ENCODE results near the gene C2CD3.
"Not testable (repeated sequence)": the region's sequence is repeated elsewhere in the genome, so short reads cannot be mapped to it uniquely, and the experiment has no call there.

The C2CD3 gene

DNA sequence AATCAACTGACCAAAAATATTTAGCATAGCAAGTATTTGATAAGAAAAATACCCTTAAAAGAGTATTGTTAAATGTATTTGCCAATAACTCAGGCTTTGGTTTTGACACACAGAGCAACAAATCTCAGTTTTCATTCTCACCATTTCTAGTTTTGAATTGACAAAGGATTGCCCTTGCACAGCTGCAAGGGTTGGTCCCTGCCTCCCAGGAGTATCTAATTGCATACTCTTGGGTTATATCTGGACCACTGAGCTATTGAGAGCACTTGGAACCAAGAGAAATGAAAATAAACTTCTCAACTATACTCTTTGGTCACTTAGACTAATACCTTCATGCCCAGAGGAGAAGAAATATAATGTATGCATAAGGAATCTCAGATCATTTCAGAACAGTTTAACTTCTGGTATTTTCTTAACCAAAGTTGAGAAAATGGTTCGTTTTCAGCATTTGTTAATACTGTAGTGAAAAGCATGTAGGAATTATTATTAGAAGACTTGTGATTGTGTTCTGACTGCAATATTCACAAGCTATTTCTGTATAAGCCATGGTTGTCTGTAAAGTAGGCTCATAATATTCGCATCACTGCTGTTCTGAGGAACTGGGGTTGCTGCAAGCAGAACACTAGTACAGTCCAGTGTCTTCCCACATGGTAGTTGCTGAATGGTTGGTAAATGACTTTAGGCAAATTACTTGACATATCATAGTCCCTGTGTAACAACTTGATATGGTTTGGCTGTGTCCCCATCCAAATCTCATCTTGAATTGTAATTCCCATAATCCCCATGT, 7.9 kb downstream of the C2CD3 start:
- DNase-seq, result no peak

DNA sequence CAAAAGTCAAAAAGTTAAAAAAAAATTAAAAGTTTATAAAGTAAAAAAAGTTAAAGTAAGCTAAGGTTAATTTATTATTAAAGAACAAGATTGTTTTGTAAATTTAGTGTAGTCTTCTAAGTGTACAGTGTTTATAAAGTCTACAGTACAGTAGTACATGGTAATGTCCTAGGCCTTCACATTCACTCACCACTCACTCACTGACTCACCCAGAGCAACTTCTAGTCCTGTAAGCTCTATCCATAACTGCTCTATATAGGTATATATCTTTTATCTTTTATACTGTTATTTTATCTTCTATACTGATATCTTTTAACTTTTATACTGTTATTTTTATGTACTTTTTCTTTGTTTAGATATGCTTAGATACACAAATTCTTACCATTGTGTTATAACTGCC, 11.2 kb downstream of the C2CD3 start:
- DNase-seq, result no peak

DNA sequence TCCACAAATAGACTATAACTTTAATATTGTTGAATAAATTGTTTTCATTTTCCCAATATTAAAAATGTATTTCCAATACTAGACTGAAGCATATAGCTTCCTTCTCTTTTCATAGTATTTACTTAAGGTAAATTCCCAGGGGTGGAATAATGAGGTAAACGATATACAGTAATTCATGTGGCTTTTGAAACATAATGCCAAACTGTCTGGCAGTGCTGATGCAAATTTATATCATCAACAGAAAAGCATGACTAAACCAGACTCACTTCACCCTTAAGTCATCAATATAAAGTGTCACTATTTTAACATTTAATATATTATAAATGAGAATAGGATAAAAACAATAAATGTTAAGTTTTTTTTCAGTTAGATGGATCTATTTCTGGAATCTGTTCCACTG, 13.6 kb downstream of the C2CD3 start:
- DNase-seq, result no peak

DNA sequence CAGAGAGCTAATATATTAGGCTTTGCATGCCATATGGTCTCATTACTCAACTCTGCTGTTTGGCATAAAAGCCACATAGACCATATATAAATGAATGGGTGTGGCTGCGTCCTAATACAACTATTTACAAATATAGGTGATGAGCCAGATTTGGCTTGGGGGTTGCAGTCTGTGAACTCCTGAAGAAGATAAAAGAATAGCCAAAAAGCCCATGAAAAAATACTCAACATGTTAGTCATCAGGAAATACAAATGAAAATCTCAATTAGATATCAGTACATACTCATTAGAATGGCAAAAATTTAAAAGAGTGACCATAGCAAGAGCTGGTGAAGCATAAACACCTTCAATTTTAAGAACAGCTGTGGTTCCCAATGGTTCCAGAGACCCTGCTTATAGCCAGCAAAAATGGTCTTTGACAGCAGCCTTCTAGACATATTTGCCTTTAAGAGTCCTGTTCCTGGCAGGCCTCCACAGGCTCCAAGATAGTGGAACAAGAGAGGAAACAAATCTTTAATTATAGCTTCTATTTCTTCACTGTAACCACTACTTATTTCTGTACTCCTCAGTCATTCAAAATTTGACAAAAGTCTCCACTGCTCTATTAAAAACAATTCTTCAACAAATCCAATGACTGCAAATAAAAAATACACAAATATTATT, 16.1 kb downstream of the C2CD3 start:
- no peak for DNase-seq

DNA sequence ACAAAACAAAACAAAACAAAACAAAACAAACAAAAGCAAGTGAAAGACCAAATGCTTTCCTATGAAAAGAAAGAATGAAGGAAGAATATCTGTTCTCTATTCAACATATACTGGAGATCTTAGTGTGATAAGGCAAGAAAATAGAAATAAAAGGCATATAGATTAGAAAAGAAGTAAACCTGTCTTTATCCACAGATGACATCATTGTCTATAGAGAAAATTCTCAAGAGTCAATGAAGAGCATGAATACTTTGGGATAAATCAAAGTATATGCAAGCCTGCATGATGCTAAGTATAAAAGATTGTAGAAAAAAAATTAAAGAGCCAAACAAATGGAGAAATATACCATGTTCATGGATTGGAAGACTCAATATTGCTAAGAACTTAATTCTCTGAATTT, 17.6 kb downstream of the C2CD3 start:
- no peak for DNase-seq

DNA sequence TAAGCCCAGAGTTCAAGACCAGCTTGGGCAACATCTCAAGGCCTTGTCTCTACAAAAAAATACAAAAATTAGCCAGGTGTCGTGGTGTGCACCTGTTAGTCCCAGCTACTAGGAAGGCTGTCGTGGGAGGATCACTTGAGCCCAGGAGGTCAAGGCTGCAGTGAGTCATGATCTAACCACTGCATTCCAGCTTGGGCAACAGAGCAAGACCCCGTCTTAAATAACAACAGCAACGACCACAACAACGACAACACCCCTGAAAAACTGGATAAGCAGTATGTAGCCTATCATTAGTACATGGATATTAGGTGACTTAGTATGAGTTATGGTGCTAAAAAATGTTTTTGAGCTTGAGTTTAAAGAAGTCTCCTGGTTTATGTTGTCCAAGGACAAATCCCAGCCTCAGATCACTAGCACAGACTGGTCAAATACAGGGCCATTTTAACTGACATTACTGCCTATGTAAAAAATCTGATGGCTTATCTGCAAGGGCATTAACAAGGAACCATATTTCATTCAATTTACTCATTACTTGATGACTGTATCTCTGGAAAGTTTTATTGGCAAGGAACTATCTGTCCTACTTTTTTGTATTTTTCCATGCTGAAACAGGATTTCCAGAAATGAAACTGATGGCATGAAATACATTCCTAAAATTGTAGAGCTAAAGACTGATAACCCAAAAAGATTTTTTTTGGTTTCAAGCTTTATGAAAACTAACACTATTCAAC, 23.4 kb downstream of the C2CD3 start:
- no peak for DNase-seq

DNA sequence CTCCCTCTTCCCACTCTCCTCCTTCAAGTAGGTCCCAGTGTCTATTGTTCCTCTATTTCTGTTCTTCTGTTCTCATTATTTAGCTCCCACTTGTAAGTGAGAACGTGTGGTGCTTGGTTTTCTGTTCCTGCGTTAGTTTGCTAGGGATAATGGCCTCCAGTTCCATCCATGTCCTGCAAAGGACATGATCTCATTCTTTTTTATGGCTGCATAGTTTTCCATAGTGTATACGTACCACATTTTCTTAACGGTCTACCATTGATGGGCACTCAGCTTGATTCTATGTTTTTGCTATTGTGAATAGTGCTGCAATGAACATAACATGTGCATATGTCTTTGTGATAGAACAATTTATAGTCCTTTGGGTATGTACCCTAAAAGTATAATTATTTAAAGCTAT, 26.2 kb downstream of the C2CD3 start:
- DNase-seq, result no peak

DNA sequence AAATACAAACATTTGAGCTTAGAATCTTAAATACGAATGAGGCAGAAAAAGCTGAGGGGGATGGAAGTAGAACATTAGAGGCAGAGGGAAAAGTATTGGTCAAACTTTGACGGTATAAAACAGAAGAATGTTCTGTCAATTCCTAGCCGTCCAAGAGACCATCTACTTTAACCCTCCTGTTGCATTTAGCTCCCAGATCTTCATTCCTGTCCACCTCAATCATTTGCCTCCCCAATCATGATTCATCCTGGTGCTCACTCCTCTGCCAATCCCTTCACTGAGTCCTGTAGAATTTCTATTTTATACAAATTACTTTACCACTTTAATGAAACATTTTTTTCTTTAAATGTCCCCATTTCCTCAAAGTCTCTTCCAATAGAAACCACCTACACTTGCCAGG, 28.2 kb downstream of the C2CD3 start:
- DNase-seq, result no peak

DNA sequence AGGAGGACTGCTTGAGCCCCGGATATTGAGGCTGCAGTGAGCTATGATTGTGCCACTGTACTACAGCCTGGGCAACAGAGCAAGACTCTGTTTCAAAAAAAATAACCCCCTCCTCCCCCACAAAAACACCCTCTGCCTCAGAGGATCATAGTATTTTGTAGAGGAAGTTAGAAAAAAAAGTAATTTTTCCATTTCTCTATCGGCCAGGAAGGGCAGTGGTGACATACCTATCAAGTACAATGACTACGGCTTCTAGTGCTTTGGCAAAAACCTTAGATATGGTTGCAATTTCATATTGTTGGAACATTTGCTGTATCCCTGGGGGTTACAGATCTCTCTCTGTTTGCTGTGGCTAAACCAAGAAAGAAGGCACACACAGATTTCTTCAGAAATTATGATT, 28.9 kb downstream of the C2CD3 start:
- no peak for DNase-seq

DNA sequence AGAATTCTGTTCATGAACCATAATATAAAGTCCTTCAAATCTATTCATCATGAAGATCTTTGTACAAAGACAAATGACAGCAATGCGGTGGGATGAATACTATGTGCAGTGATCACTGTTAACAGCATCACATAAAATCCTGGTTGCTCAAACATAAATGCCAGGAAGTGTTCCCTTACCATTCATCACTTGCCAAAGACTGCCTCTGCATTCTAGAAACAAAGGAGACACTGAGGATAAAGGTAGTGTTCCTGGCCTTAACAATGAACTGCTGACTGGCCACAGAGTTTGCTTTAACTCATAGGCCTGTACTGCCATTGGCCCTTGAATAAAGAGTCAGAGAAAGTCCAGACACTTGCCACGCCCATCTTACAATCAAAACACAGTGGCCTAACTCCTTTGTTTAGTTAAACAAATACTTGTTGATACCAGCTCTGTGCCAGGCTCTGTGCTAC, 29.5 kb downstream of the C2CD3 start:
- DNase-seq, result no peak

DNA sequence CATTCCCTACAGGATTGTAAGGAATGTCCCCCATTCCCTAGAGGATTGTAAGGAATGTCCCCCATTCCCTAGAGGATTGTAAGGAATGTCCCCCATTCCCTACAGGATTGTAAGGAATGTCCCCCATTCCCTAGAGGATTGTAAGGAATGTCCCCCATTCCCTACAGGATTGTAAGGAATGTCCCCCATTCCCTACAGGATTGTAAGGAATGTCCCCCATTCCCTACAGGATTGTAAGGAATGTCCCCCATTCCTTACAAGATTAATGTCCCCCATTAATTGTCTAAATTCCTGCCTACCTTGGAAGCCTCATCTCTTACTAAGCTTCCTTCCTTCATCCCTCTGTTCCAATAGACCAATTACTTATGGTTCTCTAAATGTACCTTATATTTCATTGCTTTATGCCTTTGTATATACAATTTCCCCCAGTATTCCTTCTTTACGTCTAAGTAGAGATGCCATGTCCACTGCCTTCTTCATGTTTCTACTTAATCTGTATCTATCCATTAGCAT, 30.8 kb downstream of the C2CD3 start:
- DNase-seq, result not testable (repeated sequence)

DNA sequence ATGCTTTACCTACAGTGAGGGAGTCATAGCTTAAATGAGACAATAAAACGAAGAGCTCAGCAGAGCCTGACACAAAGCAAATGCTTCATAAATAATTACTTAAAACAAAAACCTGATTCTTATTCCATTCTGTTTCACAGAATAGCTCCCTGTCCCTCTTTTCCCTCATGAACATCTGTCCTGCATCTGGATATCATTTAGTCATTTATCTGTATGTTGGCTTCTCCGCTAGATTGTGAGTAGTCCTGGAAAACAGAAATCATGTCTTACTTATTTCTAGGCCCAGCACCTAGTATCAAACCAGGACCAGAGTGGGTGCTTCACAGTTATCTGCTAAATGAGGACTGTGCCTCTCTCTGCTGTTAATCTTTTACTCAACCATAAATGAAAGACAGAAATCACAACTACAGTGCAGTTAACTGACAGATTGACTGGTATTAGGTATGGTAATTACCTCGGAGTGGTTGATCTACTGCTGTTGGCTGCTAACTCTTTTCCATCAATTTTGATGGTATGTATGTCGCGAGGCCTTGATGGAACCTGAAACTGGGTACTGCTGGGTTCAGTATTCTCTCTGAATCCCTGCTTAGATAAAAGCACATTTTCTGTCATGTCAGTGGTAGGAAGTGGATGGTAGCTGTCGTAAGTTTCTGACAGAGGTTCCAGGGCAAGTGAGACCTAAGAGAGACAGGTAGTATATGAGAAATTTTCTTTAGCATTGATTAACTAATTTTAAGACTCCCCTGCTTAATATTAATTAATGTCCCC, 31.5 kb downstream of the C2CD3 start:
- no peak for DNase-seq

DNA sequence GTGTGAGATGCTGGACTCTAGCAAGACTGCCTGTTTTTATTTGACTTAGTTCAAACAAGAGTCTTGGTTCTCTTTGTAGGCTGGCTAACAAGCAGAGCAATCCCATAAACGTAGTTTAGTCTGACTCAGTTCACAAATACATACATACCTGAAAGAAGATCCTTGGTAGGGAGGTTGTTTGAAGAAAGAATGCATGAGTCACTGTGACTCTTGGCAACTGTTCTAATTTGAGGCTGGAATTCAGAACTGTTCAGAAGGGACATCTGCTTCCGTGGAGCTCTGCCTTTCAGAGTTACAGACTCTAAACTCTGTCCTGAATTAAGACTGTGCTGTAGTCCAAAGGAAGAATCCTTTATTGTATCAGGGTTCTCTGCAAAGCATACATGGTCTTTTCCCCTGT, 32.2 kb downstream of the C2CD3 start:
- no peak for DNase-seq

DNA sequence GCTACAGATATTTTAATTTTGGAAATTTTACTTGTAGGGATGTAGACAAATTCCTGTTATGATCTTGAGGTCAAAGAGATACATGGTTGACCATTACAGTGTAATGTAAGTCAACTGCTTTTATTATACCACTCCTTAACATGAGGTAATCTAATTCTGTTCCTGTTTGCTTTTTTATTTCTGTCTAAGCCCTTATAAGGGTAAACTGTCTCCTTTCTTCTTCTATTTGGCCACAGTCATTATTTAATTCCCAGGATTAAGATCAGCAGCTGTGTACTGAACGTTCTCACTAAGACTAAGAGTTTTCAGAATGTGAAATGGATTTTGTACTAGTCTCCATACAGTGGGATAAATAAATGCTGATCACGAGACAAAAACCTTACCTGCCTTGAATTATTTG, 32.8 kb downstream of the C2CD3 start:
- DNase-seq, result no peak

DNA sequence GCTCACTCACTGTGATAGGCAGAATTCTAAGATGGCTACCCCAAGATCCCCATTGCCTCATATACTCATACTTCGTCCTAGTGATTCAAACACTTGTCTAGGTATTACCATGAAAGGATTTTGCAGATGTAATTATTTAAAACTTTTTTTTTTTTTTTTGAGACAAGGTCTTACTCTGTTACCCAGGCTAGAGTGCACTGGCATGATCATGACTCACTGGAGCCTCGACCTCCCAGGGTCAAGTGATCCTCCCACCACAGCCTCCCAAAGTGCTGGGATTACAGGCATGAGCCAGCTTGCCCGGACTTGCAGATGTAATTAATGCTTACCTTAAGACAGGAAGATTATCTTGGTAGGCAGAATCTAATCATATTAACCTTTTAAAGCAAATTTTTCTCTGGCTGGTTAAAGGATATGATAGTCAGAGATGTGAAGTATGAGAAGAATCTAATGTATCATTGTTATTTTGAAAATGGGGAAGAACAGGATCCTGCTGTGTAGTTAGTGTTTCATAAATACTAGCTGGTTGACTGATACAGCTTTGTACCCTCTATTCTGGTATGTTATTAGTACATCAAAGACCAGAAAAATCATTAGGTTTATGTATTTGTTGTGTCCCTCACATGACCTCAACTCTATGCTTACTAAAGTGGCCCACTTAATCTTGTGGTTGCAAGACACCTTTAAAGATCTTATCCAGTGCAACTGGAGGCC, 35.5 kb downstream of the C2CD3 start:
- no peak for DNase-seq

DNA sequence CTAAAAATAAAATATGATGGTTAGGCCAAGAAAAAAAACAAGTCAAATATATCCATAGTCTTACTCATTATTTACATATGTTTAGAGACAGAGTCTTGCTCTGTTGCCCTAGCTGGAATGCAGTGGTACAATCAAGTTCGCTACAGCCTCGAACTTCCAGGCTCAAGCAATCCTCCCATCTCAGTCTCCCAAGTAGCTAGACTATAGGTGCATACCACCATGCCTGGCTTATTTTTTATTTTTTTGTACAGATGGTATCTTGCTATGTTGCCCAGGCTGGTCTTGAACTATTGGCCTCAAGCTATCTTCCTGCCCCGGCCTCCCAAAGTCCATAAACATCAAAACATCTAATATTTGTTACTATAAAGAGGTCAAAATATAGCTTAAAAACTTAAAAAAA, 36.1 kb downstream of the C2CD3 start:
- no peak for DNase-seq

DNA sequence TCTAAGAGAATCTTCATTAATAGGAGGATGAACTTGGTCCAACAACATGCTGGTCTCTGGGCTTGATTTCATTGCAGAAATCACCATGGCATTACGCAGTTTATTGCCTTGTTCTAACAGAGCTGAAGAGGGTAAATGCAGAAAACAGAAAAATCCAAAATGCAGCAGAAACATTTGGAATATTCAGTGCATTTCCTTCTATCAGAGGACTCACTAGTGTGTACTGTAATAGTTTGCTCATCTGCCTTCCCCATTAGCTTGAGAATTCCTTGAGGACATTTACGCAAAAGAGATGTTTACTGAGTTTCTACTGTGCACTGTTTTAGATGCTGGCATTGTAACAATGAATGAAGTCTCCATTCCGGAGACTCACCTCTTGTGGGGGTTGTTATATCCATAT, 37.4 kb downstream of the C2CD3 start:
- no peak for DNase-seq

DNA sequence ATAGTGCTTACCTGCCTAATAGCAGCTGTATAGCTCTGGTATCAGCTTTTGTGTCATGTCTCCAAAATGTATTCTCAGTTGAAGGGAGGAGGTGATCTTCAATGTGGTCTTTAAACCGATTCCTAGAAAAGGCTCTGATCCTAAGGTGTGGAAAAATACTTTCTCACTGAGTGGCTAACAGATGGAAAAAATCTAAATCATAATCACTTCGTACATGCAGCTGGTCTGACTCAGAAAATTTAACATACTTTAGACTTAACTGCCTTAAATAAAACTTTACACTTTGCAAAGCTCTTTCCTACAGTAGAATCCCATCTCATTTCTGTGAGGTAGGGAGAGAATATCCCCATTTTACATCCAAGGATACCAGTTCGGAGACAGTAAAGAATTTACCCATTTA, 38.0 kb downstream of the C2CD3 start:
- DNase-seq, result no peak

DNA sequence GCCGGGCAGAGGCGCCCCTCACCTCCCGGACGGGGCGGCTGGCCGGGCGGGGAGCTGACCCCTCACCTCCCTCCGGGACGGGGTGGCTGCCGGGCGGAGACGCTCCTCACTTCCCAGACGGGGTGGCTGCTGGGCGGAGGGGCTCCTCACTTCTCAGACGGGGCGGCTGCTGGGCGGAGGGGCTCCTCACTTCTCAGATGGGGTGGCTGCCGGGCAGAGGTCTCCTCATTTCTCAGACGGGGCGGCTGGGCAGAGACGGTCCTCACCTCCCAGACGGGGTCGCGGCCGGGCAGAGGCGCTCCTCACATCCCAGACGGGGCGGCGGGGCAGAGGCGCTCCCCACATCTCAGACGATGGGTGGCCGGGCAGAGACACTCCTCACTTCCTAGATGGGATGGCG, 41.7 kb downstream of the C2CD3 start:
- not testable (repeated sequence) for DNase-seq

DNA sequence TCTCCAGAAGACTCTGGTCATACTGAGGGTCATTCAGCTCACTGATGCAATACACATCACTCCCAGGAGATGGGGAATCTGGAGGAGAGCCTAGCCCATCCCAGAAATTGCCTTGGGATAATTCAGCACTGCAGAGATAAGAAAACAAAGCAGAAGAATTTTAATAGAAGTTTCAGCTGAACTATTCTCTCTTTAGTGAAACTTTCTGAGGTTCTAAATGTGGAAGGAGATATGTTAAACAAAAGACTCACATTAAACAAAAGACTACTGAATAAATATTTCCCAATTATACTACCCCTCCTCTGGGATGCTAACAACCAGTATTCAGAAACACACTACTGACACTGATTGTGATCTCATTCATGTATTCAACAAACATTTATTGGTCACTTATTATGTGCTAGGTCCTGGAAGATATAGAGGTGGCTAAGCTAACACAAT, 47.8 kb downstream of the C2CD3 start:
- DNase-seq, result no peak

DNA sequence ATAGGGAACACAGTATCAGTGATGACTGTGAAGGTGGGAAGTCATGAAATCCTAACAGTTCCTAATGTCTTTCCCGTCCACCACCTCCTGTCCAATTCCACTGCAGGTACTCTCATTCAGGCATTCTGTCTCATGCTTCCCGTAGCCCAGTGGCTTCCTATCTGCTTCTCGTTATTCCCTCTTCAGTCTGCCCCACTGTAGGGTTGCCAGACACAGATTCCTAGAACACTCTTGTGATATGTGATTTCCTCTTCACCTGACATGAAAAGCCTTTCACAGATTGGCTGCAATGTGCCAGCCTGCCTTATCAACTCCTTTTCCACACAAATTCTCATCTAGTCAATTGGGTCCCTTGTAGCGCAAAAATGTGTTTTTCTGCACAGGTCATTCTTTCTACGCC, 49.0 kb downstream of the C2CD3 start:
- DNase-seq, result no peak

Measured in NCI-H1436 treated with DMSO at 0.1 percent for 48 hours (cell line).